GM12875 (cell line): ENCODE data around the gene SLC15A3.

ENCODE experiments used
- H3K4me3 ChIP-seq: one replicate; pipeline ENCODE4 v1.5.1; 2011; ENCODE audit warnings: low read depth, low read length, control low read depth
- TF ChIP-seq, protein P1 (sequence below): IDR thresholded peaks from 2 replicates; pipeline ENCODE4 v1.5.1; 2011; ENCODE audit warnings: low read depth, mild to moderate bottlenecking, control low read depth, inconsistent platforms, low read length, moderate library complexity, borderline replicate concordance; ENCODE audit not compliant: insufficient read depth

The SLC15A3 gene

DNA sequence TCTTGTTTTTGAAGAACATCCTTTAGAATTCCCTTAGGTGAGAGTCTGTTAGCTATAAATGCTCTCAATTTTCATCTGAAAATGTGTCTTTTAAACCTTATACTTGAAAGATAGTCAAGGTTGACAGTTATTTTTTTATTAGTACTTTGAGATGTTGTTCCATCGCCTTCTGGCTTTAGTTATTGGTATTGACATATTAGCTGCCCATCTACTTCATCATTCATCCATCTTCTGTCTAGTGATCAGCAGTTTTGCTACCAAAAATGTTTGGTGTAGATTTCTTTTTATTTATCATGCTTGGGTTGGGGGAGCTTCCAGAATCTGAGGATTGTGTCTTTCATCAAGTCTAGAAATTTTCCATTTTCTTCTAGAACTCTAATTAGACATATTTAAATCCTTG, 16.2 kb upstream of the SLC15A3 start:
- TF ChIP-seq, protein P1, sequence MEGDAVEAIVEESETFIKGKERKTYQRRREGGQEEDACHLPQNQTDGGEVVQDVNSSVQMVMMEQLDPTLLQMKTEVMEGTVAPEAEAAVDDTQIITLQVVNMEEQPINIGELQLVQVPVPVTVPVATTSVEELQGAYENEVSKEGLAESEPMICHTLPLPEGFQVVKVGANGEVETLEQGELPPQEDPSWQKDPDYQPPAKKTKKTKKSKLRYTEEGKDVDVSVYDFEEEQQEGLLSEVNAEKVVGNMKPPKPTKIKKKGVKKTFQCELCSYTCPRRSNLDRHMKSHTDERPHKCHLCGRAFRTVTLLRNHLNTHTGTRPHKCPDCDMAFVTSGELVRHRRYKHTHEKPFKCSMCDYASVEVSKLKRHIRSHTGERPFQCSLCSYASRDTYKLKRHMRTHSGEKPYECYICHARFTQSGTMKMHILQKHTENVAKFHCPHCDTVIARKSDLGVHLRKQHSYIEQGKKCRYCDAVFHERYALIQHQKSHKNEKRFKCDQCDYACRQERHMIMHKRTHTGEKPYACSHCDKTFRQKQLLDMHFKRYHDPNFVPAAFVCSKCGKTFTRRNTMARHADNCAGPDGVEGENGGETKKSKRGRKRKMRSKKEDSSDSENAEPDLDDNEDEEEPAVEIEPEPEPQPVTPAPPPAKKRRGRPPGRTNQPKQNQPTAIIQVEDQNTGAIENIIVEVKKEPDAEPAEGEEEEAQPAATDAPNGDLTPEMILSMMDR: no peak
- H3K4me3 ChIP-seq: no peak overlapping the region

DNA sequence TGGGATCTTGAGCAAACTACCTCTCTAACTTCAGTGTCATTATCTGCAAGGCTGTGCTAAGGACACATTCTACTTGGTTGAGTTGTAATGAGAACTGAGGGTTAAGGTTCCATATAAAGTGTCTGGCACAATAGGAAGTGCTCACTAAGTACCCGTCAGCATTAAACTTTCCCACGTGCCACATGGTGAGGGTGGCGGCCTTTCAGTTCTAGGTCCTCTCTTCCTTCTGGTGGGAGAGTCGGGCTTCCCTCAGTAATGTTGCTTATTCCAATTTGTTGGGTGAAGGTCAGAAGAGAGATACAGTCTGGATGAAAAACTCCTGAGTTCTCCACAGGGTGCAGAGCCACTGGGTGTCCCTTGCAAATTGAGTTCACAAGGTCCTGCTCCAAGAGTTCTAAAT, 14.9 kb upstream of the SLC15A3 start:
- H3K4me3 ChIP-seq: no peak overlapping the region
- TF ChIP-seq, protein P1: no peak

DNA sequence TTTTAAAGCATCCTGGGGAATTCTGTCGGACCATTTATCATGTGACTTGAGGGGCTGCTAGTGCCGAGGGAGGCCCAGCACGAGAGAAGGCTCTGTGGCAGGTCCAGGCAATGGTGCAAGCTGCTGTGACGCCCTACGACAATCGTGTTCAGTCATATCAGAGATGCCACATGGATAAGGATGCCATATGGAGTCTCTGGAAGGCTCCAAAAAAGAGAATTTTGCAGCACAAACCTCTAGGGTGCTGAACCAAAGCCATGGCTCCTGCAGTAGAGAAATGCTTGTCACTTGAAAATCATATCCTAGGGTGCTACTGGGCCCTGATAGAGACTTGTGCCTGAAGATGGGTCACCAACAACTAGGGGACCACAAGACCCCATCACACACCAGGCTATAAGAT, 12.8 kb upstream of the SLC15A3 start:
- TF ChIP-seq, protein P1: no peak
- H3K4me3 ChIP-seq: no peak overlapping the region

DNA sequence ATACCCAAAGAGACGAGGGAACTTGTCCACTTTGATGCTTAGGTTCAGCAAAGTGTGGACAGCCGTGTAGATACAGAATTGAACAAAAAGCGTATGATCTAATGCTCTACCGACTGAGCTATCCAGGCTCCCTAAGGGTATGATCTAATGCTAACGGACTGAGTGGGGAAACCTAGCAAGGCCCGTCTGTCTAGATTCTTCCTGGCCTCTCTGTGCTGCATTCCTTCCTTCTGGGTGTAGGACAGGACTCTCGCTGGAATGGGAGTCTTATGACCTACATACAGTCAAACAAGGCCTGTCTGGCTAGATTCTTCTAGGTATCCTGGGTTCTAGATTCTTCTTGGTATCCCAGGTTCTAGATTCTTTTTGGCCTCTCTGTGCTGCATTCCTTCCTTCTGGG, 8.4 kb upstream of the SLC15A3 start:
- H3K4me3 ChIP-seq: no peak overlapping the region
- TF ChIP-seq, protein P1: no peak

DNA sequence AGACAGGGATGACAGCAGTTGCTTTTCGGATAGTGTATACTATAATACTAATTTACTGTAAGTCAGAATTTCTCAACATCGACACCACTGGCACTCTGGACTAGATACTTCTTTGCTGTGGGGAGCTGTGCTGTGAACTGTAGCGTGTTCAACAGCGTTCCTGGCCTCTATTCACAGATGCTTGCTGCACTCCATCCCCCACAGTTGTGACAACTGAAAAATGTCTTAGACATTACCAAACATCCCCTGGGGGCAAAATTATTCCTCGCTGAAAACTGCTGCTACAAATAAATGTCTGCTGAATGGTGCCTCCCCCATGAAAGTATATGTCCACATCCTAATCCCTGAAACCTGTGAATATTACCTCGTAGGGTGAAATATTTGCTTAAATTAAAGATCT, 7.5 kb upstream of the SLC15A3 start:
- TF ChIP-seq, protein P1: no peak
- no peak overlapping the region for H3K4me3 ChIP-seq

DNA sequence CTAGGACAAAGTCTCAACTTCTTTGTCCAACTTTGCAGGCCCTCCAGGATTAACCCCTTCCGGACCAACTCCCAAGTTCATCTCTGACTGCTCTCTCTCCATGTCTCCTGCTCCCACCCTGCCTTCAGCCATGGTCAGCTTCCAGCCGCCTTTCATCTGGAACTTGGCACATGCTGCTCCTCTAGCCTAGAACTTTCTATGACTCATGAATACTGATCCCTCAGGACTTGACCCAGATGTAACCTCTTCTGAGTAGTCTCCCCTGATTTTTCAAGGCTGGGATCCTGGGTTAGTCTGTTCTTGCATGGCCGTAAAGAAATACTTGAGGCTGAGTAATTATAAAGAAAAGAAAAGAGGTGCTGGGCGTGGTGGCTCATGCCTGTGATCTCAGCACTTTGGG, 5.2 kb upstream of the SLC15A3 start:
- TF ChIP-seq, protein P1: no peak
- H3K4me3 ChIP-seq: no peak overlapping the region

DNA sequence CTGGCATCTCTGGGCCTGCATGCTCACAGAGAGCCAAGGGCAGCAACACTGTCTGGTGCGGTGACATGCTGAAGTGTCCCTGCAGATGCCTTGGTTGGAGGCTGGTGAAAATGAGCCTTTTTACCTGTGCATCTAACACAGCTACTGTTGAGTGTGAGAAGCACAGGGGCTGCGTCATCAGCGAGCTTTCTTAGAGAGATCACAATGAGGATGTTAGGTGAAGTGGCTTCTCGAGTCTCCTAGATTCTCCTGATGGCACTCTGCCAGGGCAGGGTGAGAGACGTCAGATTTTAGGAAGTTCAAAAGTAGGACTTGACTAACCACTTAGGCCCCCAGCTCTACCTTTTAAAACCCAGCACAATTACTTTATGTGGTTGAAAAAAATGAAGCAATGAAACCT, 3.6 kb upstream of the SLC15A3 start:
- no peak overlapping the region for H3K4me3 ChIP-seq
- TF ChIP-seq, protein P1: no peak
